ENCODE measurements around the gene THAP8.

GRCh38 chr19:36092566-36092965 lies 38.5 kb upstream of the THAP8 start:
- no peak for TF ChIP-seq CTCF (IDR thresholded peaks at IDR 0.05 in 4 of 5, conservative IDR thresholded peaks at IDR 0.05 in 1 of 5)
- TF ChIP-seq POLR2A (IDR thresholded peaks at IDR 0.05), result no peak
